HCT116 (cell line): ENCODE results near the gene PHF10.

Experiments
- CEBPB ChIP-seq: IDR thresholded peaks from 2 replicates; pipeline ENCODE4 v1.6.1; 2012; ENCODE audit warnings: low read depth
- CTCF ChIP-seq, 3 experiments: fragments of 200-600 bp in 1 of 3; sonication (generic) in 1 of 3; IDR thresholded peaks in 2 of 3; conservative IDR thresholded peaks in 1 of 3; 2 replicates each; pipeline ENCODE4 v1.5.1; 2012 to 2017; ENCODE audit warnings: low read depth in 2 of 3, low read length in 2 of 3, antibody characterized with exemption in 1 of 3, borderline replicate concordance in 1 of 3, control low read depth in 1 of 3, mild to moderate bottlenecking in 1 of 3, mixed read lengths in 1 of 3, mixed run types in 1 of 3, moderate library complexity in 1 of 3; ENCODE audit not compliant: insufficient read depth in 1 of 3
- ELF1 ChIP-seq: IDR thresholded peaks from 2 replicates; pipeline ENCODE4 v1.6.1; 2012; ENCODE audit warnings: low read depth, borderline replicate concordance
- EZH2 ChIP-seq: fragments of 200-600 bp; sonication (generic); IDR thresholded peaks from 2 replicates; pipeline ENCODE4 v1.6.1; 2017; ENCODE audit warnings: antibody characterized with exemption, mixed run types
- EZH2phosphoT487 ChIP-seq: fragments of 200-600 bp; IDR thresholded peaks from 2 replicates; pipeline ENCODE4 v1.6.1; 2018; ENCODE audit warnings: antibody characterized with exemption, borderline replicate concordance
- JUND ChIP-seq: IDR thresholded peaks from 2 replicates; pipeline ENCODE4 v1.6.1; 2012
- MAX ChIP-seq: IDR thresholded peaks from 2 replicates; pipeline ENCODE4 v1.6.1; 2012
- POLR2A ChIP-seq: IDR thresholded peaks from 2 replicates; pipeline ENCODE4 v1.7.0; 2011; ENCODE audit warnings: borderline replicate concordance; ENCODE audit not compliant: insufficient read depth, insufficient read length; ENCODE audit errors: extremely low read depth
- REST ChIP-seq: IDR thresholded peaks from 2 replicates; pipeline ENCODE4 v1.6.1; 2012; ENCODE audit warnings: low read depth
- SP1 ChIP-seq: IDR thresholded peaks from 2 replicates; pipeline ENCODE4 v1.6.1; 2012; ENCODE audit warnings: low read depth
- TCF7L2 ChIP-seq: IDR thresholded peaks from 2 replicates; pipeline ENCODE4 v1.7.0; 2011; ENCODE audit warnings: borderline replicate concordance, inconsistent platforms; ENCODE audit not compliant: insufficient read depth, insufficient read length; ENCODE audit errors: extremely low read depth
- ZFX ChIP-seq: fragments of 450-650 bp; IDR thresholded peaks from 2 replicates; pipeline ENCODE4 v1.6.1; 2017
- ZNF274 ChIP-seq: fragments of 200-500 bp; sonication (Bioruptor generic); IDR thresholded peaks from 2 replicates; pipeline ENCODE4 v1.6.1; 2014; ENCODE audit warnings: mild to moderate bottlenecking, low read depth, low read length, inconsistent platforms

GRCh38 chr6:169719117-169719516, 5.2 kb downstream of the PHF10 start:
- TF ChIP-seq MAX = no peak
- no peak for TF ChIP-seq EZH2phosphoT487
- no peak for TF ChIP-seq ZNF274
- TF ChIP-seq ELF1 = no peak
- TF ChIP-seq CTCF (IDR thresholded peaks at IDR 0.05 in 2 of 3, conservative IDR thresholded peaks at IDR 0.05 in 1 of 3; ENCODE audit: borderline replicate concordance in 1 of 3, insufficient read depth in 1 of 3, low read depth in 2 of 3, low read length in 2 of 3) = no peak
- TF ChIP-seq SP1 = no peak
- no peak for TF ChIP-seq EZH2
- no peak for TF ChIP-seq TCF7L2
- TF ChIP-seq REST = no peak
- TF ChIP-seq POLR2A = no peak
- TF ChIP-seq CEBPB = no peak
- no peak for TF ChIP-seq JUND
- no peak for TF ChIP-seq ZFX
